Gastroesophageal sphincter (tissue), 3 donors: Measurements from ENCODE around the gene CPT2.

Experiments
- CTCF ChIP-seq, 4 experiments: fragments of 200-600 bp in 2 of 4; fragments of 450-650 bp in 2 of 4; sonication (generic) in 1 of 4; IDR thresholded peaks; one replicate each; pipeline ENCODE4 v1.5.1; 2017 to 2019; ENCODE audit warnings: antibody characterized with exemption in 4 of 4, mild to moderate bottlenecking in 2 of 4, moderate library complexity in 2 of 4
- EP300 ChIP-seq: sonication (generic); formaldehyde crosslinking; IDR thresholded peaks from one replicate; pipeline ENCODE4 v1.6.1; 2017; ENCODE audit warnings: antibody characterized with exemption, mild to moderate bottlenecking
- POLR2A ChIP-seq, 2 donors: fragments of 450-650 bp; IDR thresholded peaks; one replicate each; pipeline ENCODE4 v1.6.1; 2017; ENCODE audit warnings: antibody characterized with exemption in 2 of 2, mild to moderate bottlenecking in 2 of 2, moderate library complexity in 1 of 2

- TF ChIP-seq CTCF (IDR thresholded peaks at IDR 0.05) (no peak), POLR2A (IDR thresholded peaks at IDR 0.05) (no peak), EP300 (no peak)
Measured at GRCh38 chr1:53254011-53254640, 57.5 kb downstream of the CPT2 start.
